Heart left ventricle (tissue), 16 donors: ENCODE data around the gene SEMA4D. TPM values are rescaled to one million over a fixed set of nuclear protein-coding genes. Genes with fewer than 3 reads are reported as not detected.

ENCODE experiments used
- ATAC-seq, 4 donors: fragments of 200-7000 bp; cut with Tn5 transposase; one replicate each; pipeline ENCODE4 v1.9.1; 2020 to 2022; ENCODE audit warnings: moderate library complexity in 4 of 4, mild to moderate bottlenecking in 3 of 4, moderate number of reproducible peaks in 1 of 4
- DNase-seq, 5 donors: peaks; one replicate each; pipeline ENCODE4 v3.0.0-alpha.2; 2020
- H3K27ac ChIP-seq, 12 donors: fragments of 200-600 bp; sonication (generic) in 4 of 12; one replicate each; pipeline versions ENCODE4 v1.5.0 to v1.8.0; 2016 to 2022; ENCODE audit warnings: mild to moderate bottlenecking in 2 of 12
- H3K27me3 ChIP-seq, 9 donors: fragments of 200-600 bp; sonication (generic) in 2 of 9; one replicate each; pipeline versions ENCODE4 v1.5.1 to v1.8.0; 2016 to 2022; ENCODE audit warnings: mild to moderate bottlenecking in 3 of 9
- H3K36me3 ChIP-seq, 9 donors: fragments of 200-600 bp; sonication (generic) in 2 of 9; one replicate each; pipeline versions ENCODE4 v1.5.0 to v1.8.0; 2018 to 2022; ENCODE audit warnings: mild to moderate bottlenecking in 2 of 9
- H3K4me1 ChIP-seq, 12 donors: fragments of 200-600 bp; sonication (generic) in 4 of 12; one replicate each; pipeline versions ENCODE4 v1.5.0 to v1.8.0; 2016 to 2022; ENCODE audit warnings: mild to moderate bottlenecking in 3 of 12
- H3K4me3 ChIP-seq, 12 donors: fragments of 200-600 bp; sonication (generic) in 4 of 12; one replicate each; pipeline versions ENCODE4 v1.5.0 to v1.8.0; 2017 to 2022; ENCODE audit warnings: mild to moderate bottlenecking in 9 of 12, moderate library complexity in 4 of 12
- H3K9me3 ChIP-seq, 12 donors: fragments of 200-600 bp; sonication (generic) in 4 of 12; one replicate each; pipeline versions ENCODE4 v1.5.0 to v1.8.0; 2016 to 2022; ENCODE audit warnings: mild to moderate bottlenecking in 1 of 12
- POLR2A ChIP-seq, 2 donors: fragments of 450-650 bp; IDR thresholded peaks; one replicate each; pipeline ENCODE4 v1.6.1; 2017; ENCODE audit warnings: antibody characterized with exemption in 2 of 2, mild to moderate bottlenecking in 2 of 2, moderate library complexity in 2 of 2
- WGBS, 4 donors: extraction: QIAGEN DNeasy Blood & Tissue Kit in 2 of 4; methylation state at CpG; one replicate each; pipeline versions ENCODE4 v1.1.5 to v1.1.7; 2013 to 2018; 5-methylcytosine and 5-hydroxymethylcytosine counted together
- intact Hi-C, 10 donors: fragments of 100-400 bp; cut with DNase I; formaldehyde crosslinking; loops; one replicate each; pipeline versions ENCODE4 v1.11.1 to v1.14.2; 2022
- polyA plus RNA-seq, 2 donors: library from polyadenylated mRNA; stranded (reverse); fragments of 200-250 nt; gene quantifications; one replicate each; pipeline ENCODE4 v1.2.3, GENCODE V29; 2013
- total RNA-seq, 9 donors: library from RNA; depleted of rRNA in 2 of 9; stranded (reverse); fragments of >200 nt in 2 of 9; fragmentation: NEBNext Ultra II Directional in 3 of 9; extraction: Animal tissue kit (Norgen Biotek cat#: 25700) in 3 of 9; gene quantifications; one replicate each; pipeline versions ENCODE4 v1.1.0 to v1.2.4, GENCODE V29; 2016 to 2023
- TF ChIP-seq, protein P1 (sequence below), 12 donors: fragments of 200-600 bp; sonication (generic) in 4 of 12; IDR thresholded peaks; one replicate each; pipeline versions ENCODE4 v1.5.0 to v1.8.0; 2018 to 2022; ENCODE audit warnings: antibody characterized with exemption in 12 of 12, mild to moderate bottlenecking in 5 of 12
- donor health status: ischemic (EF 13 %, LVEDD 7.1; RV severe dilation, severe dysfunction).
- donor health status: healthy with polysubstance abuse.
- donor health status: DM: no; HTN: yes; CAD: no.
- donor health status: DM: no; HTN: no; CAD: no.
- donor health status: ischemic (EF 25% LVEDD 6.9; RV normal size, moderate dysfunction).
- donor health status: ischemic (EF 25% LVEDD 5.7; RV mildly dilated, moderate dysfunction).
- donor health status: healthy.
- donor health status: DM: yes; HTN: yes; CAD: no.
- donor health status: ischemic (EF 35%, LVEDD 5.7; RV mildly dilated, moderate dysfunction).
- donor health status: nonischemic (EF 11% LVEDD 7.7; RV severe dilation, severe dysfunction).
- donor health status: DM: yes; HTN: yes; CAD: no.
- donor health status: PGD.
- donor health status: ischemic (EF 29% LVEDD 5.4; RV normal size, mild dysfunction).
- donor health status: nonischemic (EF 23%, LVEDD 6.1; RV moderate dilation, normal function).

Gene SEMA4D
- total and polyA plus RNA-seq, 11 donors, result 4.0 to 59.8 (median 20.2) TPM

DNA sequence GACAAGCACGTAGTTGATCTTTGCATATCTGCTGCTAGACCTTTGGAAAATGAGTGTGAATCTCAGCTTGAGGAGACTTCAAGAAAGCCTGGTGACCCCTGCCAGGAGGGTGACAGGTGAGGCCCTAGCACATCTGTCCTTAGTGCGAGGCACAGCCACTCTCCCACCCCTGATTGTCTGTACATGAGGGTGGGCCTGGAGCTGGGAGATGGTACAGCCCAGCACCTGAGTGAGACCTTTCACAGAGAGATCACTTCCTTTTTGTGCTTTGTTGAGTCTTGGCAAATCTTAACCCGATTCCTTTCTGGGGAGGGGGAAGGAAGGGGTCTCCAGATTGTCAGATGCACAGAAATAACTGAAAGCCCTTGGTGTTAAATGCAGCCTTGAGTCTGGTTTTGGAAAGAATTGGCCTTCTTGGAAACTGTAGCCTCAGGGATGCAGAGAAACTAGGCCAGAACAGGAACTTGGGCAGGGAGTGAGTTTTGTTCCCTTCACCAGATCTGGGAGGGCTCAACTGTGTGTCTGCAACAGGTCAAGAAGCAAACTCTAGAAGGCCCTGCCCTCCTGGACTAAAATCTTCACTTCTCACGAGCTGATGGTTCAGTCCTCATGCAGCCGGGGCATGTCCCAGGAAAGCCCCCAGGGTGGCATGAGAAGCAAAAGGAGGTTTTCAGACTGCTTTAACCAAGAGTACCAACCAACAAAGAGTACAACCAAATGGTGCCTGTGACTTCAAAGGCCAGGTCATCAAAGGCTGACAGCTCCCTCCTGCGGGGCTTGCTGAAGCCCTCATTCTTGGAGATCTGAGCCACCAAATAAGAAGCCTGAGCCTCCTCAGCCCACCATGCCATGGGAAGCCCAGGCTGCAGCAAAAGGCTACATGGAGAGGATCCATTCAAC is 20.8 kb upstream of the SEMA4D start:
- ATAC-seq, result no peak

DNA sequence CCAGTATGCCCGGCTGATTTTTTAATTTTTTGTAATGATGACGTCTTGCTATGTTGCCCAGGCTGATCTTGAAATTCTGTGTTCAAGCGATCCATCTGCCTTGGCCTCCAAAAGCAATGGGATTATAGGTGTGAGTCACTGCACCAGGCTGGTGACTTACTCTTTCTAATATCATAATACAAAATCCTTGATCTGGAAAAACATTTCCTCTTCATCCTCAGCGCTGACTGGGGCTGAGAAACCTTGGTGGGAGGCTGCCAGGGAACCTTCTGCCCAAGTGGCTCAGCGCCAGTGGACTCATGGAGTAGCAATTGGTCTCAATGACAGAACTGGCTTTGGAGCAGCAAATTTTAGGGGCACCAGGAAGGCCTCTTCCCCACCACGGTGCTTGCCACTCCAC is 17.5 kb upstream of the SEMA4D start:
- intact Hi-C loops, result no loop called here
- DNase-seq (no peak), ATAC-seq (no peak)
- no peak overlapping the region for H3K27ac ChIP-seq
- no peaks in the 10 kb centered on the region for H3K36me3 ChIP-seq
- no peak overlapping the region for H3K4me3 ChIP-seq
- peaks cover 0 to 7% (median 0%) of the 10 kb centered on the region in 9 donors for H3K27me3 ChIP-seq
- 81 to 93% (median 90%) methylated on average over 6 of the region's 6 CpGs for WGBS, 4 donors
- H3K9me3 ChIP-seq, result no peaks in the 10 kb centered on the region
- H3K4me1 ChIP-seq, result peaks cover 0 to 23% (median 0%) of the 10 kb centered on the region in 12 donors
- TF ChIP-seq, protein P1, sequence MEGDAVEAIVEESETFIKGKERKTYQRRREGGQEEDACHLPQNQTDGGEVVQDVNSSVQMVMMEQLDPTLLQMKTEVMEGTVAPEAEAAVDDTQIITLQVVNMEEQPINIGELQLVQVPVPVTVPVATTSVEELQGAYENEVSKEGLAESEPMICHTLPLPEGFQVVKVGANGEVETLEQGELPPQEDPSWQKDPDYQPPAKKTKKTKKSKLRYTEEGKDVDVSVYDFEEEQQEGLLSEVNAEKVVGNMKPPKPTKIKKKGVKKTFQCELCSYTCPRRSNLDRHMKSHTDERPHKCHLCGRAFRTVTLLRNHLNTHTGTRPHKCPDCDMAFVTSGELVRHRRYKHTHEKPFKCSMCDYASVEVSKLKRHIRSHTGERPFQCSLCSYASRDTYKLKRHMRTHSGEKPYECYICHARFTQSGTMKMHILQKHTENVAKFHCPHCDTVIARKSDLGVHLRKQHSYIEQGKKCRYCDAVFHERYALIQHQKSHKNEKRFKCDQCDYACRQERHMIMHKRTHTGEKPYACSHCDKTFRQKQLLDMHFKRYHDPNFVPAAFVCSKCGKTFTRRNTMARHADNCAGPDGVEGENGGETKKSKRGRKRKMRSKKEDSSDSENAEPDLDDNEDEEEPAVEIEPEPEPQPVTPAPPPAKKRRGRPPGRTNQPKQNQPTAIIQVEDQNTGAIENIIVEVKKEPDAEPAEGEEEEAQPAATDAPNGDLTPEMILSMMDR (IDR thresholded peaks at IDR 0.05), result no peak
- no peak for TF ChIP-seq POLR2A (IDR thresholded peaks at IDR 0.05)

More for the DNA sequence above, 20.8 kb upstream of the SEMA4D start:
- peaks cover 0 to 50% (median 0%) of the 10 kb centered on the region in 12 donors for H3K4me1 ChIP-seq
- H3K27ac ChIP-seq, result peak overlapping the region in 1 of 12 donors; percentile 48
- no peak overlapping the region for H3K4me3 ChIP-seq
- TF ChIP-seq, protein P1 (IDR thresholded peaks at IDR 0.05), result no peak
- TF ChIP-seq POLR2A (IDR thresholded peaks at IDR 0.05), result no peak
- no peaks in the 10 kb centered on the region for H3K36me3 ChIP-seq
- H3K27me3 ChIP-seq, result peaks cover 0 to under 1% (median 0%) of the 10 kb centered on the region in 9 donors
- intact Hi-C loops, result no loop called here
- H3K9me3 ChIP-seq, result no peaks in the 10 kb centered on the region
- DNase-seq, result no peak
- WGBS, 4 donors, result 84 to 92% (median 91%) methylated on average over 6 of the region's 6 CpGs

DNA sequence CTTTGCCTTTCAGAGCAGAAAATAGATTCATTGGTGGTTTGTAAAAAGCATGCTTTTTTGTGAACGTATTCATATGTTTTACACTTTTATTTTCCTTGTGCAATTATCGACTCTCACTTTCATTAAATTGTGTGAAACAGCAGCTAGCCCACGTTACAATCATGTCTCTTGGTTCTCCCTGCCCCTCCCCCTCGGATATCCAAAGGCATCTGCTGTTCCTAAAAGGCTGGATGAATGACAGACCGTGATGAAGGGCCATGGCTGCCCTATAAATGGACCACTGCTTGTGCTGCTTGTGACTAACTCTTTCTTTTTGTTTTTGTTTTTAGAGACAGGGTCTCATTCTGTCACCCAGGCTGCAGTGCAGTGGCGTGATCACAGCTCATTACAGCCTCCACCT is 17.0 kb upstream of the SEMA4D start:
- no peak for DNase-seq
- intact Hi-C loops, result no loop called here

DNA sequence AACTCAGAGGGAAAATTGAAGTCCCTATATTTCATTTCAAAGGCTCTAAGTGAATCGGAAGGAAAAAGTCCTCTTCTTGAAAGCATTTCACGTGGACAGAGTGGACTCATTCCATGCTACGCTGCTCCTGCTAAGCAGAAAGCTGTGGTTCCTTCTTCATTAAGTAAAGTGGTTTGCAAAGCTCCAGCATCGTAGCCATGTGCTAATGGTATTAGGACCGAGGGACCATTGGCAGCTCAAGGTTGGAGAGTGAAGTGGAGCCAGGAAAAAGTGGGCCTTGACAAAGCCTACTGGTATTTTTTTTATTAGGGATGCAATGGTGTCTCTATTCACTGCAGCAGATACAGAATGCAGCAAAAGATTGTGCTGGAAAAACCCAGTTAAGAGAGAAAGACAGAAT is 16.4 kb upstream of the SEMA4D start:
- intact Hi-C loops, result no loop called here
- Histone ChIP-seq H3K27me3 (peaks cover 0 to 7% (median 0%) of the 10 kb centered on the region in 9 donors), H3K27ac (no peak overlapping the region), H3K9me3 (no peaks in the 10 kb centered on the region), H3K4me1 (peaks cover 0 to 13% (median 0%) of the 10 kb centered on the region in 12 donors), H3K36me3 (no peaks in the 10 kb centered on the region), H3K4me3 (no peak overlapping the region)
- DNase-seq (no peak), ATAC-seq (no peak)
- TF ChIP-seq POLR2A (IDR thresholded peaks at IDR 0.05), result no peak
- TF ChIP-seq, protein P1 (IDR thresholded peaks at IDR 0.05), result no peak
- 71 to 88% (median 76%) methylated on average over 5 of the region's 5 CpGs for WGBS, 4 donors

More for the DNA sequence above, 17.0 kb upstream of the SEMA4D start:
- no peak for ATAC-seq
- H3K27me3 ChIP-seq, result peaks cover 0 to 7% (median 0%) of the 10 kb centered on the region in 9 donors
- H3K4me1 ChIP-seq, result peaks cover 0 to 18% (median 0%) of the 10 kb centered on the region in 12 donors
- H3K27ac ChIP-seq, result no peak overlapping the region
- no peaks in the 10 kb centered on the region for H3K36me3 ChIP-seq
- no peak for TF ChIP-seq POLR2A (IDR thresholded peaks at IDR 0.05)
- WGBS, 4 donors, result 75 to 80% (median 77%) methylated on average over 6 of the region's 6 CpGs
- H3K4me3 ChIP-seq, result no peak overlapping the region
- H3K9me3 ChIP-seq, result no peaks in the 10 kb centered on the region
